WTC11 (cell line): Measurements from ENCODE around the gene IBA57. TPM values are rescaled to one million over a fixed set of nuclear protein-coding genes. Genes with fewer than 3 reads are reported as not detected.

Experiments
- ATAC-seq: fragments of 200-7000 bp; cut with Tn5 transposase; 2 replicates; pipeline ENCODE4 v1.10.0; 2021; ENCODE audit warnings: mild to moderate bottlenecking, moderate library complexity
- CTCF ChIA-PET: fragments of 300-600 bp; sonication (Branson Sonifier 250); formaldehyde crosslinking; loops from one replicate; lab custom pipeline; 2021; ENCODE audit warnings: antibody characterized with exemption; lab: Charles Lee
- POLR2A ChIA-PET: fragments of 350-600 bp; sonication (Branson Sonifier 250); formaldehyde crosslinking; loops from one replicate; lab custom pipeline; 2021; ENCODE audit warnings: antibody characterized with exemption; lab: Charles Lee
- DNase-seq: peaks from one replicate; pipeline ENCODE4 v3.0.0; 2021; ENCODE audit warnings: low spot score
- H3K27ac Mint-ChIP-seq: 2 replicates; pipeline ENCODE4 v1.8.0; 2021; ENCODE audit warnings: mixed read lengths
- H3K27me3 Mint-ChIP-seq: 2 replicates; pipeline ENCODE4 v1.8.0; 2021; ENCODE audit warnings: low read depth, mild to moderate bottlenecking, moderate library complexity, mixed read lengths
- H3K36me3 Mint-ChIP-seq: 2 replicates; pipeline ENCODE4 v1.8.0; 2021; ENCODE audit warnings: mixed read lengths
- H3K4me1 Mint-ChIP-seq: 2 replicates; pipeline ENCODE4 v1.8.0; 2022; ENCODE audit warnings: mixed read lengths
- H3K4me3 Mint-ChIP-seq: 2 replicates; pipeline ENCODE4 v1.8.0; 2021; ENCODE audit warnings: mild to moderate bottlenecking, moderate library complexity, mixed read lengths
- H3K9me3 Mint-ChIP-seq: 2 replicates; pipeline ENCODE4 v1.8.0; 2021; ENCODE audit warnings: mixed read lengths
- CREB1 ChIP-seq: sonication (generic); formaldehyde crosslinking; IDR thresholded peaks from 2 replicates; pipeline ENCODE4 v1.8.0; 2023; ENCODE audit warnings: mild to moderate bottlenecking, missing genetic modification reagents
- ETV6 ChIP-seq: sonication (generic); formaldehyde crosslinking; IDR thresholded peaks from 2 replicates; pipeline ENCODE4 v1.8.1; 2022; ENCODE audit warnings: mild to moderate bottlenecking, missing genetic modification reagents
- FOXP4 ChIP-seq: sonication (generic); formaldehyde crosslinking; IDR thresholded peaks from 2 replicates; pipeline ENCODE4 v1.8.0; 2022; ENCODE audit warnings: mild to moderate bottlenecking, missing genetic modification reagents
- GABPB1 ChIP-seq: sonication (generic); formaldehyde crosslinking; IDR thresholded peaks from 2 replicates; pipeline ENCODE4 v1.8.1; 2023; ENCODE audit warnings: mild to moderate bottlenecking, missing genetic modification reagents
- IRF2 ChIP-seq: sonication (generic); formaldehyde crosslinking; IDR thresholded peaks from 2 replicates; pipeline ENCODE4 v1.8.0; 2022; ENCODE audit warnings: low read depth, missing genetic modification reagents, borderline replicate concordance
- NFATC4 ChIP-seq: fragments of 250-450 bp; sonication (Bioruptor Pico); IDR thresholded peaks from 2 replicates; pipeline ENCODE4 v1.9.0; 2021; ENCODE audit warnings: mild to moderate bottlenecking
- NFYB ChIP-seq: sonication (generic); formaldehyde crosslinking; conservative IDR thresholded peaks from 2 replicates; pipeline ENCODE4 v1.8.0; 2022; ENCODE audit warnings: low read depth, missing genetic modification reagents
- NR2C2 ChIP-seq: sonication (generic); formaldehyde crosslinking; IDR thresholded peaks from 2 replicates; pipeline ENCODE4 v1.8.0; 2022; ENCODE audit warnings: mild to moderate bottlenecking, missing genetic modification reagents
- OVOL2 ChIP-seq: fragments of 250-450 bp; sonication (Bioruptor Pico); IDR thresholded peaks from 2 replicates; pipeline ENCODE4 v1.9.0; 2021; ENCODE audit warnings: mild to moderate bottlenecking, borderline replicate concordance
- SMAD3 ChIP-seq: sonication (generic); formaldehyde crosslinking; IDR thresholded peaks from 2 replicates; pipeline ENCODE4 v1.8.0; 2022; ENCODE audit warnings: missing genetic modification reagents, mild to moderate bottlenecking, borderline replicate concordance
- SMAD4 ChIP-seq: sonication (generic); formaldehyde crosslinking; IDR thresholded peaks from 2 replicates; pipeline ENCODE4 v1.8.0; 2022; ENCODE audit warnings: mild to moderate bottlenecking, missing genetic modification reagents
- ZMAT4 ChIP-seq: fragments of 250-450 bp; sonication (Bioruptor Pico); IDR thresholded peaks from 2 replicates; pipeline ENCODE4 v1.9.0; 2021; ENCODE audit warnings: mild to moderate bottlenecking
- ZNF219 ChIP-seq: sonication (generic); formaldehyde crosslinking; IDR thresholded peaks from 2 replicates; pipeline ENCODE4 v1.8.0; 2023; ENCODE audit warnings: missing genetic modification reagents, mild to moderate bottlenecking, borderline replicate concordance
- ZNF263 ChIP-seq: sonication (generic); formaldehyde crosslinking; IDR thresholded peaks from 2 replicates; pipeline ENCODE4 v1.8.1; 2022; ENCODE audit warnings: low read depth, mild to moderate bottlenecking, moderate library complexity, missing genetic modification reagents
- ZNF425 ChIP-seq: fragments of 250-450 bp; sonication (Bioruptor Pico); conservative IDR thresholded peaks from 2 replicates; pipeline ENCODE4 v1.9.0; 2021; ENCODE audit warnings: mild to moderate bottlenecking
- ZNF671 ChIP-seq: fragments of 250-450 bp; sonication (Bioruptor Pico); IDR thresholded peaks from 2 replicates; pipeline ENCODE4 v1.8.0; 2021; ENCODE audit warnings: mild to moderate bottlenecking
- total RNA-seq: library from RNA; stranded (reverse); gene quantifications from 3 replicates; pipeline ENCODE4 v1.2.3, GENCODE V29; 2021
- TF ChIP-seq, protein P1 (sequence below): sonication (generic); formaldehyde crosslinking; IDR thresholded peaks from 2 replicates; pipeline ENCODE4 v1.8.1; 2023; ENCODE audit warnings: mild to moderate bottlenecking, missing genetic modification reagents, moderate library complexity
- TF ChIP-seq, protein P2 (sequence below): fragments of 250-450 bp; sonication (Bioruptor Pico); IDR thresholded peaks from 2 replicates; pipeline ENCODE4 v1.8.0; 2021; ENCODE audit warnings: mild to moderate bottlenecking
- TF ChIP-seq, protein P3 (sequence below): sonication (generic); formaldehyde crosslinking; IDR thresholded peaks from 2 replicates; pipeline ENCODE4 v1.8.0; 2023; ENCODE audit warnings: missing genetic modification reagents, mild to moderate bottlenecking, borderline replicate concordance

IBA57 gene
- total RNA-seq, 1 experiment from 2014 or later = 11.4 TPM

DNA sequence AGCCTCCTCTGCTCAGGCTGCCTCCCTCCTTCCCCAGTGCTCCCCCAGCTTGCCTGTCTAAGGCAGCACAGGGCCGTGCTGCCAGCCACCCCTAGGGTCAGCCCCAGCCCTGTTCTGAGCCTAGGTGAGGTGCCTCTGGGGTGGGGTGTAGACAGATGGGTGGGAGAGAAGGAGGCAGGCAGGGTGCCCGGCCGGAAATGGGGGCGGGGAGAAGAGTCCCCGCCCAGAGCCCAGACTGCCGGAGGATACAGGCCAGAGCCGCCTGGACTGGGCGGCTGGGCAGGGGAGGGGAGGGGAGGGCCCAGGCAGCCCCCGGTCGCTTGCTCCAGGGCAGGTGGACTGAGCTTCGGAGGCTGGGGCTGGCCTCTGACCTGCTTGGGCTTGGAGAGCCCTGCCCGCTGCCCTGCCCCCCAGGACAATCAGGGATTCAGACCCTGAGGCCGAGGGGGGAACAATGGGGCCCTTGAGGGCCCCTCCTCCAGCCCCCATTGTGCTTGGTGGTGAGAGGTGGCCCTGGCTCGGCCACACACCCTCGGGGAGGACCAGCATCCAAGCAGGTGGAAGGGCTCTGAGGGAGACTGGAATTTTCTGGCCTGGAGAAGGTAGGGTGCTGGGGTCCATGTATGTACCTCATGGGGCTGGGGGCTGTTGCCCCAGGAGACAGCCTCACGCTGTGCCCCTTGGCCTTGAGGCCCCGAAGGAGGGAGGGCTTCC is 16.0 kb upstream of the IBA57 start, which contains the start of gene GJC2:
Gene GJC2 (plus strand): TSS at position 525 of the 714 bp plus-strand sequence. CDS start 7,829 bp downstream, outside the sequence.
- Mint-ChIP-seq H3K36me3 (no peaks in the 10 kb centered on the region), H3K4me1 (0 out of 2 replicates have a peak, but pooled peaks cover 2% of the 10 kb centered on the region), H3K27ac (no peak within 1 kb of the TSS), H3K9me3 (no peaks in the 10 kb centered on the region), H3K4me3 (no peak within 1 kb of the TSS), H3K27me3 (no peaks in the 10 kb centered on the region)
- TF ChIP-seq ETV6 (CRISPR knock-in tag) (no peak), ZMAT4 (no peak), SMAD4 (CRISPR knock-in tag) (no peak), ZNF219 (no peak), NFYB (CRISPR knock-in tag) (no peak)
- CTCF ChIA-PET = interaction anchor here (0.9 to 2.4 kb wide), 5 partner anchors 9 to 18 kb away, joined by 3 to 11 read pairs (median 3); partner anchors contain the start of gene GUK1
- peak; percentile 72 for ATAC-seq
- POLR2A ChIA-PET = no interaction called here
- DNase-seq = peak; percentile 38

- Mint-ChIP-seq H3K4me3 (no peak overlapping the region), H3K27ac (no peak overlapping the region), H3K36me3 (no peaks in the 10 kb centered on the region), H3K27me3 (no peaks in the 10 kb centered on the region), H3K4me1 (0 out of 2 replicates have a peak, but pooled peaks cover 2% of the 10 kb centered on the region), H3K9me3 (no peaks in the 10 kb centered on the region)
- TF ChIP-seq NFATC4 (CRISPR knock-in tag) (no peak), OVOL2 (CRISPR knock-in tag) (no peak), NFYB (CRISPR knock-in tag) (no peak), FOXP4 (CRISPR knock-in tag) (no peak), ZNF425 (CRISPR knock-in tag) (no peak)
- TF ChIP-seq, protein P1, sequence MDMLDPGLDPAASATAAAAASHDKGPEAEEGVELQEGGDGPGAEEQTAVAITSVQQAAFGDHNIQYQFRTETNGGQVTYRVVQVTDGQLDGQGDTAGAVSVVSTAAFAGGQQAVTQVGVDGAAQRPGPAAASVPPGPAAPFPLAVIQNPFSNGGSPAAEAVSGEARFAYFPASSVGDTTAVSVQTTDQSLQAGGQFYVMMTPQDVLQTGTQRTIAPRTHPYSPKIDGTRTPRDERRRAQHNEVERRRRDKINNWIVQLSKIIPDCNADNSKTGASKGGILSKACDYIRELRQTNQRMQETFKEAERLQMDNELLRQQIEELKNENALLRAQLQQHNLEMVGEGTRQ (CRISPR knock-in tag) = no peak
- CTCF ChIA-PET = interaction anchor here (1.0 to 2.4 kb wide), 3 partner anchors 10 to 19 kb away, joined by 3 to 11 read pairs (median 3); partner anchors contain the start of gene GUK1
- POLR2A ChIA-PET = no interaction called here
- peak; percentile 9 for DNase-seq
- ATAC-seq = no peak
Measured at GRCh38 chr1:228150120-228150460, 15.5 kb upstream of the IBA57 start.

DNA sequence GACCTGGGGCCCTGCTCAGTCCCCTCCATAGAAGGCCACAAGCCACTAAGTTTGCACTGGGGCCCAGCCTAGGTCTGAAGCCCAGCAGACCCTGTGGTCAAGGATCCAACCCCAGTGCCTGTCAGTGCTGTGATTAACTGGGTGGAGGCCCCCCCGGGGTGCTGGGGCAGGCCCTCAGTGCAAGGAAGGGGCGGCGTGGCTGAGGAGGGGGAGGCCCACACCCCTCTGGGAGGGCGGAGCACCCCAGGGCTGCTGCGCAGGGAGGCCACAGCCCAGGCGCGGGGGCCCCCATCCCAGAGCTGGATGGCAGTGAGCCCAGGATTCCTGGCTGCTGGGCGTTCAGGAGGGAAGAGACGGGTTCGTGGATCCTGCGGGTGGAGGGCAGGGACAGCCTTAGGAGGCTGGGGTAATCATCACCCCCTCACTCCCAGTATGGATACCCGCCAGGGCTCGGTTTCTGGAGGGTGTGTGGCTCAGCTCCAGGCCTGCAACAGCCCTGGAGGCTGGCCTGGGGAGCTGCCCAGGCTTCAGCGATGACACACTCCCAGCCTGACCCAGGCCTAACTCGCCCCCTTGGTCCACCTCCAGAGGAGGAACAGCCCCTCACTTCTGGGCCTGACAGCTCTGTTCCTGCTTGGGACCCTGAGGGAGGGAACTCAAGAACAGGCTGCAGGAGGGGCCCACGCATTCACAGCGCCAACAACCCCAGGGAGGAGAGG is 15.0 kb upstream of the IBA57 start:
- H3K27me3 Mint-ChIP-seq = no peaks in the 10 kb centered on the region
- ATAC-seq (no peak), DNase-seq (peak; percentile 9)
- CTCF ChIA-PET = interaction anchor here (1.2 kb wide), 1 partner anchor 10 kb away, joined by 3 read pairs; the partner anchor contains the start of gene GUK1
- POLR2A ChIA-PET = no interaction called here
- 0 out of 2 replicates have a peak, but pooled peaks cover 2% of the 10 kb centered on the region for H3K4me1 Mint-ChIP-seq
- no peak overlapping the region for H3K27ac Mint-ChIP-seq
- no peaks in the 10 kb centered on the region for H3K36me3 Mint-ChIP-seq
- H3K9me3 Mint-ChIP-seq = no peaks in the 10 kb centered on the region
- H3K4me3 Mint-ChIP-seq = no peak overlapping the region
- no peak for TF ChIP-seq ZNF263 (CRISPR knock-in tag)
- TF ChIP-seq GABPB1 = no peak
- TF ChIP-seq, protein P2, sequence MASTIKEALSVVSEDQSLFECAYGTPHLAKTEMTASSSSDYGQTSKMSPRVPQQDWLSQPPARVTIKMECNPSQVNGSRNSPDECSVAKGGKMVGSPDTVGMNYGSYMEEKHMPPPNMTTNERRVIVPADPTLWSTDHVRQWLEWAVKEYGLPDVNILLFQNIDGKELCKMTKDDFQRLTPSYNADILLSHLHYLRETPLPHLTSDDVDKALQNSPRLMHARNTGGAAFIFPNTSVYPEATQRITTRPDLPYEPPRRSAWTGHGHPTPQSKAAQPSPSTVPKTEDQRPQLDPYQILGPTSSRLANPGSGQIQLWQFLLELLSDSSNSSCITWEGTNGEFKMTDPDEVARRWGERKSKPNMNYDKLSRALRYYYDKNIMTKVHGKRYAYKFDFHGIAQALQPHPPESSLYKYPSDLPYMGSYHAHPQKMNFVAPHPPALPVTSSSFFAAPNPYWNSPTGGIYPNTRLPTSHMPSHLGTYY (CRISPR knock-in tag) = no peak
- no peak for TF ChIP-seq ZNF671 (CRISPR knock-in tag)
- TF ChIP-seq, protein P3, sequence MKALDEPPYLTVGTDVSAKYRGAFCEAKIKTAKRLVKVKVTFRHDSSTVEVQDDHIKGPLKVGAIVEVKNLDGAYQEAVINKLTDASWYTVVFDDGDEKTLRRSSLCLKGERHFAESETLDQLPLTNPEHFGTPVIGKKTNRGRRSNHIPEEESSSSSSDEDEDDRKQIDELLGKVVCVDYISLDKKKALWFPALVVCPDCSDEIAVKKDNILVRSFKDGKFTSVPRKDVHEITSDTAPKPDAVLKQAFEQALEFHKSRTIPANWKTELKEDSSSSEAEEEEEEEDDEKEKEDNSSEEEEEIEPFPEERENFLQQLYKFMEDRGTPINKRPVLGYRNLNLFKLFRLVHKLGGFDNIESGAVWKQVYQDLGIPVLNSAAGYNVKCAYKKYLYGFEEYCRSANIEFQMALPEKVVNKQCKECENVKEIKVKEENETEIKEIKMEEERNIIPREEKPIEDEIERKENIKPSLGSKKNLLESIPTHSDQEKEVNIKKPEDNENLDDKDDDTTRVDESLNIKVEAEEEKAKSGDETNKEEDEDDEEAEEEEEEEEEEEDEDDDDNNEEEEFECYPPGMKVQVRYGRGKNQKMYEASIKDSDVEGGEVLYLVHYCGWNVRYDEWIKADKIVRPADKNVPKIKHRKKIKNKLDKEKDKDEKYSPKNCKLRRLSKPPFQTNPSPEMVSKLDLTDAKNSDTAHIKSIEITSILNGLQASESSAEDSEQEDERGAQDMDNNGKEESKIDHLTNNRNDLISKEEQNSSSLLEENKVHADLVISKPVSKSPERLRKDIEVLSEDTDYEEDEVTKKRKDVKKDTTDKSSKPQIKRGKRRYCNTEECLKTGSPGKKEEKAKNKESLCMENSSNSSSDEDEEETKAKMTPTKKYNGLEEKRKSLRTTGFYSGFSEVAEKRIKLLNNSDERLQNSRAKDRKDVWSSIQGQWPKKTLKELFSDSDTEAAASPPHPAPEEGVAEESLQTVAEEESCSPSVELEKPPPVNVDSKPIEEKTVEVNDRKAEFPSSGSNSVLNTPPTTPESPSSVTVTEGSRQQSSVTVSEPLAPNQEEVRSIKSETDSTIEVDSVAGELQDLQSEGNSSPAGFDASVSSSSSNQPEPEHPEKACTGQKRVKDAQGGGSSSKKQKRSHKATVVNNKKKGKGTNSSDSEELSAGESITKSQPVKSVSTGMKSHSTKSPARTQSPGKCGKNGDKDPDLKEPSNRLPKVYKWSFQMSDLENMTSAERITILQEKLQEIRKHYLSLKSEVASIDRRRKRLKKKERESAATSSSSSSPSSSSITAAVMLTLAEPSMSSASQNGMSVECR (CRISPR knock-in tag) = no peak
- TF ChIP-seq SMAD3 (CRISPR knock-in tag) = no peak
- TF ChIP-seq IRF2 (CRISPR knock-in tag) = no peak
- TF ChIP-seq CREB1 (CRISPR knock-in tag) = no peak
- no peak for TF ChIP-seq NR2C2
